Measurements from ENCODE around the gene IGDCC3.

IGDCC3 gene

GRCh38 chr15:65338823-65339222, 39.0 kb downstream of the IGDCC3 start:
- DNase-seq: no peak

- no peak for DNase-seq
Measured at GRCh38 chr15:65338366-65338765, 39.4 kb downstream of the IGDCC3 start.

- no peak for DNase-seq
Measured at GRCh38 chr15:65337436-65338070, 40.2 kb downstream of the IGDCC3 start.

- no peak for DNase-seq
Measured at GRCh38 chr15:65336493-65337435, 41.0 kb downstream of the IGDCC3 start.

GRCh38 chr15:65335278-65336055, 42.3 kb downstream of the IGDCC3 start:
- DNase-seq: no peak

- no peak for DNase-seq
Measured at GRCh38 chr15:65334586-65335231, 43.1 kb downstream of the IGDCC3 start.

- DNase-seq: no peak
Measured at GRCh38 chr15:65333856-65334255, 43.9 kb downstream of the IGDCC3 start.

- no peak for DNase-seq
Measured at GRCh38 chr15:65333148-65333820, 44.5 kb downstream of the IGDCC3 start.

- no peak for DNase-seq
Measured at GRCh38 chr15:65332391-65333147, 45.2 kb downstream of the IGDCC3 start.

GRCh38 chr15:65331811-65332210, 46.0 kb downstream of the IGDCC3 start:
- no peak for DNase-seq

GRCh38 chr15:65330934-65331645, 46.7 kb downstream of the IGDCC3 start:
- DNase-seq: no peak

GRCh38 chr15:65329984-65330735, 47.6 kb downstream of the IGDCC3 start:
- DNase-seq: no peak

GRCh38 chr15:65329288-65329983, 48.4 kb downstream of the IGDCC3 start:
- DNase-seq: no peak

- DNase-seq: no peak
Measured at GRCh38 chr15:65328506-65329287, 49.1 kb downstream of the IGDCC3 start.

- DNase-seq: no peak
Measured at GRCh38 chr15:65327651-65328393, 50.0 kb downstream of the IGDCC3 start.

- no peak for DNase-seq
Measured at GRCh38 chr15:65326818-65327217, 51.0 kb downstream of the IGDCC3 start.

GRCh38 chr15:65326117-65326526, 51.7 kb downstream of the IGDCC3 start:
- DNase-seq: no peak

GRCh38 chr15:65323071-65323511, 54.7 kb downstream of the IGDCC3 start:
- DNase-seq: no peak

All from activated naive CD4-positive, alpha-beta T cell (primary cell).